ENCODE results near the gene ZNF646.

- TF ChIP-seq CTCF (IDR thresholded peaks at IDR 0.05) (no peak), POLR2A (IDR thresholded peaks at IDR 0.05) (no peak), POLR2AphosphoS5 (IDR thresholded peaks at IDR 0.05; ENCODE audit: insufficient read depth in 1 of 2, low read depth in 1 of 2) (no peak)
These were observed 577 bp downstream of the ZNF646 start for GRCh38 chr16:31074814-31075183.

All from vagina (tissue), 2 donors.